Ammon's horn (tissue), 1 donor: ENCODE data around the gene CABLES2.

Experiments used
- DNase-seq: peaks from one replicate; pipeline ENCODE4 v3.0.0-alpha.2; 2016; ENCODE audit warnings: low spot score

The CABLES2 gene

GRCh38 chr20:62417981-62418708 lies 11.1 kb upstream of the CABLES2 start:
- DNase-seq = no peak

GRCh38 chr20:62416651-62417637 lies 9.9 kb upstream of the CABLES2 start:
- DNase-seq = no peak

- DNase-seq = no peak
Observed at GRCh38 chr20:62415354-62416111, 8.4 kb upstream of the CABLES2 start.

DNA sequence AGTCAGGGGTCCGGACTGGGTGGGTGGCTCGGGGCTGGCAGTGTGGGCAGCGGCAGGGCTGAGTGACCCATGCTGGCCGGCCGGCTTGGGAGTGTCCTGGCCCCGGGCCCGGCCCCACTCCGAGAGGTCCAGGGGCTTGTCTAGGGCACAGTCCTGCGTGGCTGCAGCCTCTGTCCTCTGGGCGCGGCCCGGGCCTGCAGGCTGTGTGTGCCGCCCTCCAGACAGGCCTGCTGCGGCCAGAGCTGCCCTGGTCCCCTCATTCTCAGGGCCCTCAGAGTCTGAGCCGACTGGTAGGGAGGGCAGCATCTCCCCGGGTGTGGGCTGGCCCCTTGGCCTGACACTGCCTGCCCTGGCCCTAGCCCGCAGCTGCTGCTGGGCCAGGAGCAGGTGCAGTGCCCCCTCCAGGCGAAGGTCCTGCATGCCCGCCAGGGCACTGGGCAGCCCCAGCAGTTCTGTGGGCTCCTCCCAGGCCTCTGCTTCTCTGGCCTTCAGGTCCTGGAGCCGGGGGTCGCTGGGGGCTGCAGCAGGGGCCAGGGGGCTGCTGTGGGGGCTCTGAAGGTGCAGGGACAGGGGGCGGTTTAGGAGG lies 6.9 kb upstream of the CABLES2 start:
- no peak for DNase-seq

- no peak for DNase-seq
Observed at GRCh38 chr20:62413025-62413570, 6.0 kb upstream of the CABLES2 start.

DNA sequence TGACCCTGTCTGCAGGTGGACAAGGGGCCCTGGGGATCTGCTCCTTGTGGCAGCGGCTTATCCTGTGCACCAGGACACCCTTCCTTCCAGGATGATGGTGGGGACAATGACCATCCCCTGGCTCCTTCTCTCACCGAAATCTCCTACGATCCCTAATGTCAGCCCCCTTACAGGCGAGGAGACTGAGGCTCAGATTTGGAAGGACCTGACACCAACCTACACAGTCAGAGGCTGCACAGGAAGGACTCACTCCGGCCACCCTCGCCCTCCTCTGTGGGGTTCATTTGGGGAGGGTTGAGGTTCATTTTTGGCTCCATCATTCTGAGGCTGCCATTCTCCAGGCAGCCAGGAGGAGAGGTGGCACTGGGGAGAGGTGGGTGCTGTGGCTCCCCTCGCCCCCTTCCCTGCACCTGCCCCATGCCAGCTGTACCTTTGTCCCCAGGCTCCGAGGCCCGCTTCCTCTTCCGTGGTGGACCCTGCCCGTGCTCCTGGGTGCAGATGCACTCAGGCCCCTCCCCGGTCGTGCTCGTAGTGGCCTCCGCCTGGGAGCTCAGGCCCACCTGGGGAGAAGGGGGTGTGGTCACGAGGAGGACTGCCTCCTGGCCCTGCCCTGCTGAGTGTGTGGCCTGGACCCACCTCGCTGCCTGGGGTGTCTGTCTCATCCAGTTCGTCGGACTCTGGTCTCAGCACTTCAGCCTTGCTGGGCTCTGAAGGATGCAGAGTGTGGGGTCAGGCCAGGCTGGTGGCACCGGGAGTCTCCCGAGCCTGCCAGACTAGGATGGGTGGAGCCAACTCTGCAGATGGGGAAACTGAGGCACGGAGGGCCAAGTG lies 5.3 kb upstream of the CABLES2 start:
- DNase-seq = no peak

GRCh38 chr20:62411479-62412193 lies 4.6 kb upstream of the CABLES2 start:
- no peak for DNase-seq

- DNase-seq = no peak
Observed at GRCh38 chr20:62410746-62411478, 3.8 kb upstream of the CABLES2 start.

- no peak for DNase-seq
Observed at GRCh38 chr20:62409931-62410745, 3.1 kb upstream of the CABLES2 start.

DNA sequence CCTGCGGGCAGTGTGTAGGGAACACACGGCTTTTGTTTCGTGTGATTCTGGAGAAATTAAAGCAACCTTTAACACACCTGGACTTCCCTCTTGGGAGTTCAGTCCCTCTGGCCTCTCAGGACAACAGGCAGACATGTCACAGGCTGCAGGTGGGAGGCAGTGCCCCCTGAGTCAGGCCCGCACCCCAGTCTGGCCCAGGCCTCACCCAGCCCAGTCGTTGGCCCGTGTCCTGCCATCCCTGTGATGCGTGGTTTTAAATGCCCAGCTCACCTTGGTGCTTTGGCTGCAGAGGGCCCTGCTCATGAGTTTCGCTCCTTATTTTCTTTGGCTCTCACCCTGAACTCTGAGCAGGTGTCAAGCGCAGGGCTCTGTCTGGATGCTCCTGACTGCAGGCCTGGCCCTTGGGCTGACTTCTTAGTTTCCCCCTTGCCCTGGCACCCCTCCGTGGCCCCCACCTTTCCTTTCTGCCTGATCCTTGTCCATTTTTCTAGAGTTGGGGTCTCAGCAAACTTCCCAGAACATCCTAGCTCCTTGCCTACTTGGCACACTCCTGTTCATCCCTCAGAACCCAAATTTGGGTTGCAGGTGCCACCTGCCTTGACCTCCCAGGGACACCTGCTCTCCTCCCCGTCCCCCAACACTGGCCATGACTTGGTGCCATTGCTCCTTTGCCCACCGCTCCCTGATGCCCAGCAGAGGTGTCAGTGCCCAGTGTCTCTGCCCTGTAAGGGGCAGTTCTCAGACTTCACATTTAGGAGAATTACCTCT lies 2.2 kb upstream of the CABLES2 start:
- no peak for DNase-seq

DNA sequence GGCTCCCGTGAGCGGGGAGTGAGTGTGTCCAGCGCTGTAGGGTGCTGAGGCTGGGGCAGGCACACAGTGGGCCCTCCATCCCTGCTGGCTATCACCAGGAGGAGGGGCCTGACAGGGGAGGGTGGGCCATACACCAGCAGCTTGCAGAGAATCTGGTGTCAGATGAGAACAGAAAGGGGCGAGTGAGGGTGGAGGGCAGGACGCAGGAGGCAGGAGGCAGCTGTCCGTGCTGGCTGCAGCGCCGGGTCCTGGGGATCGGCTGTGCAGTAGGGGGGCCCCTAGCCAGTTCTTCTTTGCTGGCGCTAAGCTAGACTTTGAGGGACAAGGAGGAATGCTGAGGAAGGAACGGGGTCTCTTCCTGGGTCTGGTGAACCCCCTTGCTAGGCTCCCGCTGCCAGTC lies 1.6 kb upstream of the CABLES2 start:
- DNase-seq = no peak

DNA sequence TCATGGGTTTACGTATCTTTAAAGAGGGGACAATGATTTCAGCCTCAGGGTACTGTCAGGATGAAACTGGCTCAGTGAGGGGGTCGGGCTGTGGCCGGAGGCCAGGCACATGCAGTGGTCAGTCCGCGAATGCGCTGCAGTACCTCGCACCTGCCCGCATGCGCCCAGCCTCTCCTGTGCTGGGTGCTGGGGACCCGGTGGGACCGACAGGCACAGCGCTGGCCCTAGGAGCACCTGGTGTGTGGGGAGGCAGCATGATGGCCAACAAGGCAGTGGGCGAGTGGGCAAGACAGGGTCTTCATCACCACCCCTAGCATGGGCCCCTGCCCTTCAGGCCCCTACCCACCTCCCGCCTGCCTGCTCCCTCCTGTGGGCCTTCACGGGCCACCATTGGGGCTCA lies 970 bp upstream of the CABLES2 start:
- DNase-seq = no peak

DNA sequence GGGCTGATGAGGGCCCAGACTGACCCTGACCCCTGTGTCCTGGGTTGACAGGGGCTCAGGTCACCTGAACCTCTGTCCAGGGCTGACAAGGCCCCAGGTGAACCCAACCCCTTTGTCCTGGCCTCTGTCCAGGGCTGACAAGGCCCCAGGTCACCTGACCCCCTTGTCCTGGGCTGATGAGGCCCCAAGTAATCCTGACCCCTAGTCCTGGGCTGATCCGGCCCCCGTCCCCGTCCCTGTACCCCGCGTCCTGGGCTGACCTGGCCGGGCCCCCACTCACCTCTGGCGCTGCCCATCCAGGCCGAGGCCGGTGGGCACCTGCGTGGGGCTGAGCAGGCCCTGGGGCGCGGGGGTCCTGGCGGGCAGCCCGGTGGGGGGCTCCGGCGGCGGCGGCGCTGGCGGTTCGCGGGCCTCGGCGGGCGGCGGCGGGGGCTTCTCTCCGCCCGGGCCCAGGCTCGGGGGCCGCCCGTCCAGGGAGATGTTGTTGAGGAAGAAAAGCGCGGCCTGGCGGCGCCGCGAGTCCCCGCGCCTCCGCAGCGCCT lies 379 bp downstream of the CABLES2 start:
- DNase-seq = no peak

DNA sequence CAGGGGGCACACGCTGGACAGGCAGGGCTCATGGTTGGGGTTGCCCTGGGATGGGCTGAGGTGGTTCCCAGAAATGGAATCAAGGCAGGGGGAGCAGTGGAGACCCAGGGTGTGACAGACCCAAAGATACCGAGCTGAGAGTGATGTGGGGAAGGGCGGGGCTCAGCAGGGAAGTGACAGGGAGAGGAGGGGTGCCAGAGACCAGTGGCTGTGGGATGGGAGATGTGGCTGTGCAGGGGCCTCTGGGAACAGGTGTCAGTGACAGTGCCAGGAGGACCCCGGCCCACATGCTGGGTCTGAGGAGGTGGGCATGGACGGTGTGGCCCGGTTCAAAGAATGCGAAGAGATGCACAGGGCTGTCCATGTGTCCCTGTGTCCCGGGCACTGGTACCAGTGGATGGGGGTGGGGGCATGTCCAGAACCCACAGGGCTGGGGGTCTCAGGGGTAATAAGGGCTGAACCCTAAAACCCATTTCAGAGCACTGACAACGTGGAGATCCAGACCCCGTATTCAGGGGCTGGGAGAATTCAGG lies 1.0 kb downstream of the CABLES2 start:
- DNase-seq = no peak

DNA sequence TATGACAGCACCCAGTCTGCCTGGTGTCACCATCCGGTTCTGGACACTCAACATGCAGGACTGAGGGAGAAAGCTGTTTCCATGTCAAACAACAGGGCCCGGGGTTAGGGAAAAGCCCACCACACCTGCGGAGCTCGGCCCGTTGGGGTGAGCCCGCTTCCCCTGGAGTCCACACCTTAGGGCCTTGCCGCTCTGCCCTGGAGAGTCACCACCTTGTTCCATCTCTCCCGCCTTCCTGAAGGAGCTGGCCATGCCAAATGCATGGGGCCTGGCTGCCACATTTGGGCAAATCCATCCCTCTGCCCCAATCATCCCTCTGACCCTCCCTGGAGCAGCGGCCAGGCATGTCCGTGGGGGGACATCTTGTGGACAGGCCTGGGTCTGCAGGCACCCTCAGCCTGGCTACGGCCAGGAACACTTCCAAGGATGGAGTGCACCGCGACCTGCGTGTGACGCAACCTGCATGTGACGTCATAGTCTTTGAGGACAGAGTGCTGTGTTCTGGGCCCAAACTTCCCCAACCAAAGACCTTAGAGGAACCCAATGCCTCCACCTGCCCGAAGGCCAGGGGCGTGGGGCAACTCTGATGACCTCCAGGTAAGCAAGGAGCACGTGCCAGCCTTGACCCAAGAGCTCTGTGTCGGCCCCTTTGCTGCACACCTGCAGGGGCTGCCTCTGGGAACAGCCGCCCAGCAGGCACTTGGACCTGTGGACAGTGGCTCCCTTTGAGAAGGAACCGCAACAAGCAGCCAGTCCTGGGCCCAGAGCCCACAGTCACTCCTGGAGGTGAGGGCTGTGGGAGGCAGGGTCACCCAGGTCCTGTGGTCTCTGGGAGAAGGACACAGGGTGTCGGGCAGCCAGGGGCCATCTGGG lies 1.7 kb downstream of the CABLES2 start:
- DNase-seq = no peak

DNA sequence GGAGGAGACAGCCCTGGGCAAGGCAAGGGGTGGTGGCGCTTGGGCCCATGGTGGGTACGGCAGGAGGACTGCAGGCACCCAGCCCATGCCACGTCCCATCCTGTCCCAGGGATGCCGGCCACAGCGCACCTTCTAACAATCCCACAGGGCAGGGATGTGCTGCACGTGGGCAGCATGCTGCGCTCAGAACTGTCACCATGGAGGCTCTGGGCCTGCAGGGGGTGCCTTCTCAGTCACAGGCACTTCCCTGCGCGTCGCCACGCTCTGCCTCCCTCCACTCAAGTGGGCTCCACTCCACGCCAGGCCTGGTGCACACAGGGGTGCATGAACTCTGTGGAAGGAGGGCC lies 2.4 kb downstream of the CABLES2 start:
- DNase-seq = no peak
